ENCODE results near the gene XIRP2.
"Not testable (repeated sequence)": the region's sequence is repeated elsewhere in the genome, so short reads cannot be mapped to it uniquely, and the experiment has no call there.

XIRP2 gene

DNA sequence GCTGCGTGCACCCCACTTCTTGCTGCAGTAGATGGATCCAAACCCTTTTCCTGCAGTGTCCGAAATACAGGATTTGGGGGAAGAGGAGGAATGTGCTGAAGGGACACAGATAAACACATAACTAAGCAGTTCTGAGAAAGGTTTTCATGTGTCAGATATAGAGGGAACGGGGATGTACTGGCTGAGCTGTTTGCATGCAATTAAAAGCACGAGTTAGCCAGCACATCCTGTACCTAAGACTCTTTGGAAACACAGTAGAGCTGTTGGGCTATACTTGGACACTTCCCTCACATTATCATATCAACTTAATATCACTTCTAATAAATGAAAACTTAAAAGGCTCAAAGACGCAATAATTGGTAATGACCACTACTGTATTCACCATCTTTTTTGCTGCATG lies 377.4 kb downstream of the XIRP2 start:
- Histone ChIP-seq H3K27ac (no peak overlapping the region), H3K36me3 (replicated peaks) (no peaks in the 10 kb centered on the region), H3K4me3 (ENCODE audit: low read depth, low read length) (no peak overlapping the region), H3K27me3 (replicated peaks) (no peaks in the 10 kb centered on the region)
- in situ Hi-C loops (cut with HindIII; ENCODE audit: low pct_ligation_motif_present, low sequenced_read_pairs): no loop called here
- no peak for DNase-seq
- TF ChIP-seq, protein P1, sequence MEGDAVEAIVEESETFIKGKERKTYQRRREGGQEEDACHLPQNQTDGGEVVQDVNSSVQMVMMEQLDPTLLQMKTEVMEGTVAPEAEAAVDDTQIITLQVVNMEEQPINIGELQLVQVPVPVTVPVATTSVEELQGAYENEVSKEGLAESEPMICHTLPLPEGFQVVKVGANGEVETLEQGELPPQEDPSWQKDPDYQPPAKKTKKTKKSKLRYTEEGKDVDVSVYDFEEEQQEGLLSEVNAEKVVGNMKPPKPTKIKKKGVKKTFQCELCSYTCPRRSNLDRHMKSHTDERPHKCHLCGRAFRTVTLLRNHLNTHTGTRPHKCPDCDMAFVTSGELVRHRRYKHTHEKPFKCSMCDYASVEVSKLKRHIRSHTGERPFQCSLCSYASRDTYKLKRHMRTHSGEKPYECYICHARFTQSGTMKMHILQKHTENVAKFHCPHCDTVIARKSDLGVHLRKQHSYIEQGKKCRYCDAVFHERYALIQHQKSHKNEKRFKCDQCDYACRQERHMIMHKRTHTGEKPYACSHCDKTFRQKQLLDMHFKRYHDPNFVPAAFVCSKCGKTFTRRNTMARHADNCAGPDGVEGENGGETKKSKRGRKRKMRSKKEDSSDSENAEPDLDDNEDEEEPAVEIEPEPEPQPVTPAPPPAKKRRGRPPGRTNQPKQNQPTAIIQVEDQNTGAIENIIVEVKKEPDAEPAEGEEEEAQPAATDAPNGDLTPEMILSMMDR (IDR thresholded peaks at IDR 0.05; ENCODE audit: low read depth, low read length, missing control alignments): no peak

DNA sequence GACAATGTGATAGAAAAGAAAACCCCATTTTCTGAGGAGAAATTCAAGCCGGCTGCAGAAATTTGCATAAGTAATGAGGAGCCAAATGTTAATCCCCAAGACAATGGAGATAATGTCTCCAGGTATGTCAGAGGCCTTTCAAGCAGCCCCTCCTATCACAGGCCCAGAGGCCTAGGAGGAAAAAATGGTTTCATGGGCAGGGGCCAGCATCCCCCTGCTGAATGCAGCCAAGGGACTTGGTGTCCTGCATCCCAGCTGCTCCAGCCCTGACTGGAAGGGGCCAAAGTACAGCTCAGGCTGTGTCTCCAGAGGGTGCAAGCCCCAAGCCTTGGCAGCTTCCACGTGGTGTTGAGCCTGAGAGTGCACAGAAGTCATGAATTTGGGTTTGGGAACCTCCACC lies 380.0 kb downstream of the XIRP2 start:
- DNase-seq; H3K27me3 ChIP-seq (replicated peaks); H3K4me3 ChIP-seq (ENCODE audit: low read depth, low read length); H3K36me3 ChIP-seq (replicated peaks); in situ Hi-C loops (cut with HindIII; ENCODE audit: low pct_ligation_motif_present, low sequenced_read_pairs); H3K27ac ChIP-seq: not testable (repeated sequence)

DNA sequence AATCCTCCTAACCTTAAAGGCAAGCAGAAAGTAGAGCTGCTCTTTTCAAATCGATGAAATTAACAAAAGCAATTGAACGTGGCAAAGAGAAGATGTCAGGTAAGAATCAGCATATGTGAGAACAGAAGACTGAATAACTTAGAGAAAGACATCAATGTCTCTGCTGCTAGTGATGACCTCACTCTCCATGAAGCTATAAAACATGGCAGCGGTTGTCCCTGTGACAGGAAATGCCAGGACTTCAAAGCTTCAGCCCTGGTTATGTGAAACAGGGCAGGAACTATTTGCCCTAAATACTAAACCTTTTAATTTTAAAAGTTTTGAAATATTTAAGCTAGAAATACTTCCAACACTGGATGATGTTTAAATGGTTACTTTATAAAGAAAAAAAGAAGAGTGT lies 383.7 kb downstream of the XIRP2 start:
- in situ Hi-C loops (cut with HindIII; ENCODE audit: low pct_ligation_motif_present, low sequenced_read_pairs): no loop called here

DNA sequence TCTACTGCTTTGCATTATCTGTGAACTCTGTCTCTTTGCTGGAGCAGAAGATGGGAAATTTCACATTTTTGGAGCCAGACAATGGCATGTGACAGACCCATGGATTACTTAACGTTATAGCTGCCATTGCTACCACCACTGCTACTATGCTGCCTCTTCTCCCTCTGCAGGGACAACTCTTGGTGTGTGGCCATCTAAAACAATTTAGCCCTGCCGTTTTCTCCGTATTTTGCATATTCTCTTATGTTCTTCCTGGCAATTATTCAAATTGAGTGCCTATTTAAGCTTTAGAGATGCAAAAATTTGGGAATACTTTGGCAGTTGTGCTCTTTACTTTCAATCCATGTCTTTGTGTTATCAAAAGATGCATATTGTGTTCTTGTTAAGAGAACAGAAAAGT lies 386.8 kb downstream of the XIRP2 start:
- Histone ChIP-seq H3K27ac (no peak overlapping the region), H3K27me3 (replicated peaks) (no peaks in the 10 kb centered on the region), H3K36me3 (replicated peaks) (no peaks in the 10 kb centered on the region), H3K4me3 (ENCODE audit: low read depth, low read length) (no peak overlapping the region)
- DNase-seq: no peak
- TF ChIP-seq, protein P1 (IDR thresholded peaks at IDR 0.05; ENCODE audit: low read depth, low read length, missing control alignments): no peak
- in situ Hi-C loops (cut with HindIII; ENCODE audit: low pct_ligation_motif_present, low sequenced_read_pairs): no loop called here

More for the DNA sequence above, 383.7 kb downstream of the XIRP2 start:
- no peaks in the 10 kb centered on the region for H3K27me3 ChIP-seq (replicated peaks)
- no peaks in the 10 kb centered on the region for H3K36me3 ChIP-seq (replicated peaks)
- H3K4me3 ChIP-seq (ENCODE audit: low read depth, low read length): no peak overlapping the region
- H3K27ac ChIP-seq: no peak overlapping the region
- TF ChIP-seq, protein P1 (IDR thresholded peaks at IDR 0.05; ENCODE audit: low read depth, low read length, missing control alignments): no peak
- peak; percentile 33 for DNase-seq

DNA sequence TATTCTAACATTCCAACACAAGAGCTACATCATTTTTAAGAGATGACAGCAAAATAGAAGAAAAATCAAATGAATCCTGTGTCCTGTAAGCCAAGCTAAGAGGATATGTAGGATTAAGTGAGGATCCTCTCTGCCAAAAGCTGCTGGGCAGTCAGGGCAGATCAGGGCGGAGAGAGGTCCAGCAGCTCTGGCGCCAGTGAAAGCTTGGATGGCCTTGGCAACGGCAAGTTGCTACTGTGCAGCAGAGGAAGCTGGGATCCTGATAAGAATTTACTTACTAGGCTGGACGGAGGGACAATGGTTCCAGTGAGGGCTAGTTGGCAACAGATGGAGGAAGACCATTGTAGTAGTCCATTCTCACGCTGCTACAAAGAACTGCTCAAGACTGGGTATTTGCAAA lies 391.5 kb downstream of the XIRP2 start:
- no peak overlapping the region for H3K27ac ChIP-seq

DNA sequence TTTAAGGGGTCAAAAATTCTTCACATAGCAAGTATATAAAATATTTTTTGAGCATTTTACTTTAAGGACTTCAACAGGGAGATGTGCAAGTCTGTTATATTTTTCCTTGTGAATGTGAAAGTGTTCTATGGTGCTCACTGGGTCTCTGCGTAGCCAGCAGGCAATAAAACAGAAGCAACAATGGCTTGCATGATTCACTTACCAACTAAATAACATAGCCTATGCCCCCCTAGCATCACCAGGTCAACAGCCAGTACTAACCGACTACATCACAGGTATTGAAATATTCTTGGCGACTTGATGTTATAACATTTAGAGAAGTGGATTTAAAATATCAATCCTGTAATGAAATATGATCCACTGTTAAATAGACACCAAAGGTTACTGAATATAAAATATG lies 398.9 kb downstream of the XIRP2 start:
- Histone ChIP-seq H3K27me3 (replicated peaks) (no peaks in the 10 kb centered on the region), H3K27ac (no peak overlapping the region), H3K4me3 (ENCODE audit: low read depth, low read length) (no peak overlapping the region), H3K36me3 (replicated peaks) (no peaks in the 10 kb centered on the region)
- in situ Hi-C loops (cut with HindIII; ENCODE audit: low pct_ligation_motif_present, low sequenced_read_pairs): no loop called here
- TF ChIP-seq, protein P1 (IDR thresholded peaks at IDR 0.05; ENCODE audit: low read depth, low read length, missing control alignments): no peak
- no peak for DNase-seq

More for the DNA sequence above, 391.5 kb downstream of the XIRP2 start:
- DNase-seq: no peak
- H3K27me3 ChIP-seq (replicated peaks): no peaks in the 10 kb centered on the region
- no peaks in the 10 kb centered on the region for H3K36me3 ChIP-seq (replicated peaks)
- TF ChIP-seq, protein P1 (IDR thresholded peaks at IDR 0.05; ENCODE audit: low read depth, low read length, missing control alignments): no peak
- no peak overlapping the region for H3K4me3 ChIP-seq (ENCODE audit: low read depth, low read length)
- in situ Hi-C loops (cut with HindIII; ENCODE audit: low pct_ligation_motif_present, low sequenced_read_pairs): no loop called here

Measured in brain microvascular endothelial cell (primary cell).